Parathyroid adenoma (tissue), 2 donors: Measurements from ENCODE around the gene MAP4K5.
"Not testable (repeated sequence)": the region's sequence is repeated elsewhere in the genome, so short reads cannot be mapped to it uniquely, and the experiment has no call there.

Experiments
- H2AFZ ChIP-seq: fragments of 300-600 bp; sonication (generic); one replicate; pipeline ENCODE4 v1.7.0; 2017; ENCODE audit warnings: antibody characterized with exemption, mild to moderate bottlenecking
- H3K27ac ChIP-seq: fragments of 300-600 bp; sonication (generic); one replicate; pipeline ENCODE4 v1.7.0; 2017
- H3K27me3 ChIP-seq: fragments of 300-600 bp; sonication (generic); one replicate; pipeline ENCODE4 v1.7.0; 2017; ENCODE audit warnings: low read length; ENCODE audit not compliant: control insufficient read depth, insufficient read depth
- H3K36me3 ChIP-seq: fragments of 300-600 bp; sonication (generic); one replicate; pipeline ENCODE4 v1.7.0; 2017; ENCODE audit warnings: low read length; ENCODE audit not compliant: control insufficient read depth, insufficient read depth
- H3K4me1 ChIP-seq: fragments of 300-600 bp; sonication (generic); one replicate; pipeline ENCODE4 v1.7.0; 2017; ENCODE audit warnings: control low read depth
- H3K4me2 ChIP-seq: fragments of 300-600 bp; sonication (generic); one replicate; pipeline ENCODE4 v1.7.0; 2017; ENCODE audit warnings: low read length
- H3K4me3 ChIP-seq: fragments of 300-600 bp; sonication (generic); one replicate; pipeline ENCODE4 v1.7.0; 2017; ENCODE audit warnings: low read depth, low read length
- H3K79me2 ChIP-seq: fragments of 300-600 bp; sonication (generic); one replicate; pipeline ENCODE4 v1.7.0; 2017; ENCODE audit warnings: control low read depth
- H3K9ac ChIP-seq: fragments of 300-600 bp; sonication (generic); one replicate; pipeline ENCODE4 v1.7.0; 2017; ENCODE audit warnings: mild to moderate bottlenecking
- H3K9me3 ChIP-seq: fragments of 300-600 bp; sonication (generic); one replicate; pipeline ENCODE4 v1.7.0; 2017; ENCODE audit warnings: low read length; ENCODE audit not compliant: control insufficient read depth
- CTCF ChIP-seq: fragments of 300-600 bp; sonication (generic); IDR thresholded peaks from one replicate; pipeline ENCODE4 v1.7.0; 2017; ENCODE audit warnings: antibody characterized with exemption, mild to moderate bottlenecking
- donor health status: primary hyperparathyroidism.

MAP4K5 gene

GRCh38 chr14:50516091-50516490, 16.3 kb downstream of the MAP4K5 start:
- no peak overlapping the region for H2AFZ ChIP-seq
- H3K4me2 ChIP-seq = no peak overlapping the region
- no peak overlapping the region for H3K9ac ChIP-seq
- no peaks in the 10 kb centered on the region for H3K4me1 ChIP-seq
- no peaks in the 10 kb centered on the region for H3K36me3 ChIP-seq
- no peak for TF ChIP-seq CTCF
- H3K9me3 ChIP-seq = no peaks in the 10 kb centered on the region
- H3K27me3 ChIP-seq = no peaks in the 10 kb centered on the region
- no peak overlapping the region for H3K27ac ChIP-seq
- no peak overlapping the region for H3K4me3 ChIP-seq
- H3K79me2 ChIP-seq = peaks cover 55% of the 10 kb centered on the region

- Histone ChIP-seq H3K79me2 (peaks cover 47% of the 10 kb centered on the region), H3K4me3 (no peak overlapping the region), H3K36me3 (no peaks in the 10 kb centered on the region), H3K9ac (no peak overlapping the region), H3K27me3 (no peaks in the 10 kb centered on the region), H3K4me2 (no peak overlapping the region), H3K4me1 (no peaks in the 10 kb centered on the region), H3K9me3 (no peaks in the 10 kb centered on the region), H3K27ac (no peak overlapping the region), H2AFZ (no peak overlapping the region)
- TF ChIP-seq CTCF = no peak
Observed at GRCh38 chr14:50512463-50512862, 19.9 kb downstream of the MAP4K5 start.

- Histone ChIP-seq H3K4me2 (no peak overlapping the region), H3K4me1 (no peaks in the 10 kb centered on the region), H3K9me3 (no peaks in the 10 kb centered on the region), H3K9ac (no peak overlapping the region), H3K79me2 (peaks cover 26% of the 10 kb centered on the region), H3K4me3 (no peak overlapping the region), H3K36me3 (no peaks in the 10 kb centered on the region), H3K27me3 (no peaks in the 10 kb centered on the region), H2AFZ (no peak overlapping the region), H3K27ac (no peak overlapping the region)
- no peak for TF ChIP-seq CTCF
Observed at GRCh38 chr14:50510157-50510556, 22.2 kb downstream of the MAP4K5 start.

- not testable (repeated sequence) for H2AFZ ChIP-seq, H3K9me3 ChIP-seq, H3K4me2 ChIP-seq, H3K27ac ChIP-seq, H3K27me3 ChIP-seq, H3K9ac ChIP-seq, H3K36me3 ChIP-seq, H3K4me3 ChIP-seq, H3K4me1 ChIP-seq
- H3K79me2 ChIP-seq = peaks cover 16% of the 10 kb centered on the region
Observed at GRCh38 chr14:50507078-50507477, 25.3 kb downstream of the MAP4K5 start.

GRCh38 chr14:50501642-50502041, 30.7 kb downstream of the MAP4K5 start:
- no peak overlapping the region for H3K4me2 ChIP-seq
- H3K9ac ChIP-seq = no peak overlapping the region
- H3K27me3 ChIP-seq = no peaks in the 10 kb centered on the region
- no peaks in the 10 kb centered on the region for H3K9me3 ChIP-seq
- H3K36me3 ChIP-seq = no peaks in the 10 kb centered on the region
- H2AFZ ChIP-seq = no peak overlapping the region
- H3K4me3 ChIP-seq = no peak overlapping the region
- no peak overlapping the region for H3K27ac ChIP-seq
- no peaks in the 10 kb centered on the region for H3K4me1 ChIP-seq
- no peak for TF ChIP-seq CTCF
- H3K79me2 ChIP-seq = no peaks in the 10 kb centered on the region
